ENCODE measurements around the gene MACROD2. TPM values are rescaled to one million over a fixed set of nuclear protein-coding genes. Genes with fewer than 3 reads are reported as not detected.

The MACROD2 gene
- total RNA-seq, 1 donor from 2014 or later: 6.7 TPM

DNA sequence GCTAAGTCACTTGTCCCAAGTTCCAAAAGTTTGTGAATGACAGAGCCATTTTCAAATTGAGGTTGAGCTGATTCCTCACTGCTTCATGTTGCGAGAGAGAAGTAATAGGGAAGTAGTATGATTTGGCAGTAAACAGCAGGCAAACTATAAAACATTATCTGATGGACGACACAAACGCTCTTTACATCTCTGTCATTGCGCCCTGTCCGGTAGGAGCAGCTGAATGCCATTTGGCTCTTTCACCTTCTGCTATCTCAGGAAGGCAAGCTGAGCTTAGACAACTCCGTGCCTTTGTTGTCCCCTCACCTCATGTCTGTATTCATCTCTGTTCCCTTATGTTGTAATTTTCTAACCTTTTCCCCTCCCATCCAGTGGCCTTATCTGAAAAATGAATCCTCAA lies 782.8 kb downstream of the MACROD2 start:
- no peaks in the 10 kb centered on the region for H3K27me3 Mint-ChIP-seq
- H3K4me3 Mint-ChIP-seq: no peak overlapping the region
- H3K36me3 Mint-ChIP-seq: no peaks in the 10 kb centered on the region
- H3K4me1 Mint-ChIP-seq (ENCODE audit: unreplicated experiment): peaks cover 25% of the 10 kb centered on the region
- peaks cover 16% of the 10 kb centered on the region for H3K9me3 Mint-ChIP-seq
- H3K27ac Mint-ChIP-seq: no peak overlapping the region
- no peak for DNase-seq (ENCODE audit: extremely low spot score, unreplicated experiment)
- TF ChIP-seq, protein P1, sequence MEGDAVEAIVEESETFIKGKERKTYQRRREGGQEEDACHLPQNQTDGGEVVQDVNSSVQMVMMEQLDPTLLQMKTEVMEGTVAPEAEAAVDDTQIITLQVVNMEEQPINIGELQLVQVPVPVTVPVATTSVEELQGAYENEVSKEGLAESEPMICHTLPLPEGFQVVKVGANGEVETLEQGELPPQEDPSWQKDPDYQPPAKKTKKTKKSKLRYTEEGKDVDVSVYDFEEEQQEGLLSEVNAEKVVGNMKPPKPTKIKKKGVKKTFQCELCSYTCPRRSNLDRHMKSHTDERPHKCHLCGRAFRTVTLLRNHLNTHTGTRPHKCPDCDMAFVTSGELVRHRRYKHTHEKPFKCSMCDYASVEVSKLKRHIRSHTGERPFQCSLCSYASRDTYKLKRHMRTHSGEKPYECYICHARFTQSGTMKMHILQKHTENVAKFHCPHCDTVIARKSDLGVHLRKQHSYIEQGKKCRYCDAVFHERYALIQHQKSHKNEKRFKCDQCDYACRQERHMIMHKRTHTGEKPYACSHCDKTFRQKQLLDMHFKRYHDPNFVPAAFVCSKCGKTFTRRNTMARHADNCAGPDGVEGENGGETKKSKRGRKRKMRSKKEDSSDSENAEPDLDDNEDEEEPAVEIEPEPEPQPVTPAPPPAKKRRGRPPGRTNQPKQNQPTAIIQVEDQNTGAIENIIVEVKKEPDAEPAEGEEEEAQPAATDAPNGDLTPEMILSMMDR (conservative IDR thresholded peaks at IDR 0.05): no peak

- Mint-ChIP-seq H3K27me3 (no peaks in the 10 kb centered on the region), H3K4me1 (ENCODE audit: unreplicated experiment) (peaks cover 25% of the 10 kb centered on the region), H3K27ac (no peak overlapping the region), H3K36me3 (no peaks in the 10 kb centered on the region), H3K4me3 (no peak overlapping the region), H3K9me3 (peaks cover 16% of the 10 kb centered on the region)
- TF ChIP-seq, protein P1 (conservative IDR thresholded peaks at IDR 0.05): no peak
- no peak for DNase-seq (ENCODE audit: extremely low spot score, unreplicated experiment)
Measured at GRCh38 chr20:14778875-14779274, 783.6 kb downstream of the MACROD2 start.

DNA sequence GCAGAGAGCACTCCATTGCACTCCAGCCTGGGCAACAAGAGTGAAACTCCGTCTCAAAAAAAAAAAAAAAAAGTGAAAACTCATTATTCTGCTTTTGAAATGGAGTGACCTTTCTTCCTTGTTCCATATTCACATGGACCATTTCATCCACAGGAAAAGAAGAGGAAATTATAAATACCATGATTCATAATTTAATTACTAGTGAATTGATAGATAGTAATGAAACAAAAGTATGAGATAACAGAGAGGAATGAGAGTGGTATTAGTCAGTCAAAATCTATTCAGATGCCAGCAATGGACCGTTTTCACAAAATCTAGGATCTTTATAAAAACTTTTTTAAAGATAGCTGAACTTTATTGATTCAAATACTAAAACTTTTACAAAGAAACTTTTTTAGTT lies 785.2 kb downstream of the MACROD2 start:
- no peaks in the 10 kb centered on the region for H3K27me3 Mint-ChIP-seq
- TF ChIP-seq, protein P1 (conservative IDR thresholded peaks at IDR 0.05): no peak
- no peak overlapping the region for H3K4me3 Mint-ChIP-seq
- peaks cover 27% of the 10 kb centered on the region for H3K4me1 Mint-ChIP-seq (ENCODE audit: unreplicated experiment)
- no peaks in the 10 kb centered on the region for H3K36me3 Mint-ChIP-seq
- peaks cover 12% of the 10 kb centered on the region for H3K9me3 Mint-ChIP-seq
- DNase-seq (ENCODE audit: extremely low spot score, unreplicated experiment): no peak
- no peak overlapping the region for H3K27ac Mint-ChIP-seq

GRCh38 chr20:14782731-14783130 lies 787.4 kb downstream of the MACROD2 start:
- no peak overlapping the region for H3K27ac Mint-ChIP-seq
- H3K27me3 Mint-ChIP-seq: no peaks in the 10 kb centered on the region
- no peak overlapping the region for H3K4me3 Mint-ChIP-seq
- H3K9me3 Mint-ChIP-seq: peaks cover 12% of the 10 kb centered on the region
- H3K36me3 Mint-ChIP-seq: no peaks in the 10 kb centered on the region
- H3K4me1 Mint-ChIP-seq (ENCODE audit: unreplicated experiment): peaks cover 32% of the 10 kb centered on the region
- DNase-seq (ENCODE audit: extremely low spot score, unreplicated experiment): no peak
- TF ChIP-seq, protein P1 (conservative IDR thresholded peaks at IDR 0.05): no peak

DNA sequence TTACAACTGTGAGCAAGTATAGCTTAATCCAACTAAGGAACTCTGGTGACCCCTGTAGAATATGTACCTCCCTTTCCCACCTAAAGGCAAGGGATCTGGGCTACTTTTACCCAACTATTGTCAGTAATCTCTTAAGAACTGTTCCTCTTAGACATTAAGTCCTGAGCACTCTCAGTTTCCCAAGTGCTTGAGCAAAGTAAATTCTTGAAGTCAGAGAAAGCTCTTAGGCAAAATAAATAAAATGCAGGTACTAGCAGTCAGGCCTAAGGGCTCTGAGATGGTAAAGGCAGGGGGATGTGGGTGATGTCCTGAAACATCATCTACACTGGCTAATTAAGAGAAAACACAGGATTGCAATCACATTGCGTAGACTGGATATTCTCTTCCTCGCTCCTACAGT lies 788.5 kb downstream of the MACROD2 start:
- no peak for DNase-seq (ENCODE audit: extremely low spot score, unreplicated experiment)
- Mint-ChIP-seq H3K36me3 (no peaks in the 10 kb centered on the region), H3K27ac (no peak overlapping the region), H3K4me3 (no peak overlapping the region), H3K4me1 (ENCODE audit: unreplicated experiment) (peaks cover 27% of the 10 kb centered on the region), H3K9me3 (peaks cover 5% of the 10 kb centered on the region), H3K27me3 (no peaks in the 10 kb centered on the region)
- TF ChIP-seq, protein P1 (conservative IDR thresholded peaks at IDR 0.05): no peak
